GM19035 (cell line): Measurements from ENCODE around the gene NDUFV2.
"Not testable (repeated sequence)": the region's sequence is repeated elsewhere in the genome, so short reads cannot be mapped to it uniquely, and the experiment has no call there.

Source experiments
- ATAC-seq: cut with Tn5 transposase; IDR thresholded peaks from one replicate; pipeline ENCODE4 v1.9.1; 2021; ENCODE audit not compliant: unreplicated experiment

NDUFV2 gene

DNA sequence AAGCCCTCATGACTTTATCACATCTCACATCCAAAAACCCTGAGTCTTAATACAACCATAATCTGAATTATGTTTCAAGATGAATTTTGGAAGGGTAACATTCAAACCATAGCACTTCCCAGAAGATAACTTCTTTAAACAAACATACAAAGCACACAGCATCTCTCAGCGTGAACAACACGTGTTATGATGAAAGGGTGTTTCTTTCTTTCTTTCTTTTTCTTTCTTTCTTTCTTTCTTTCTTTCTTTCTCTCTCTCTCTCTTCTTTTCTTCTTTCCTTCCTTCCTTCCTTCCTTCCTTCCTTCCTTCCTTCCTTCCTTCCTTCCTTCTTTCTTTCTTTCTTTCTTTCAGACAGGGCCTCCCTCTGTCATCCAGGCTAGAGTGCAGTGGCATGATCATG, 13.8 kb upstream of the NDUFV2 start:
- not testable (repeated sequence) for ATAC-seq

GRCh38 chr18:9090578-9090977, 11.9 kb upstream of the NDUFV2 start:
- no peak for ATAC-seq

DNA sequence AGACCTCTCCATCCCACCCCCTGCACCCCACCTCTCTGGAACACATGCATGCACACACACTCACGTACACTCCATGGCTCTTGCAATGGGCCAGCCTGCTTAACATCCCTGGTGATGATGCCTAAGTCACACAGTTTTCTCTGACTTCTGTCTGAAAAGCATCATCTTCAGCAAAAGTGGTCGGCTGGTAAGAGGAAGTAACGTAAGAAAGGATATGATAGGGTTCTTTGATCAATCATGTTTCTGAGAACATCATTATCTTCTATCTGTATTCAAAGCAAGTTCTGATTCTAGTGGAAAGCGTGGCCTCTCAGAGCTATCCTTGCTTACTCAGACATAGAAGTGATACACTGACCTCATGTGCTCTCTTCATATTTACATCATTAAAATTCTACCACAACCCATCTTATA, 11.4 kb upstream of the NDUFV2 start:
- no peak for ATAC-seq

- no peak for ATAC-seq
These were observed 9.8 kb upstream of the NDUFV2 start for GRCh38 chr18:9092665-9093064.

DNA sequence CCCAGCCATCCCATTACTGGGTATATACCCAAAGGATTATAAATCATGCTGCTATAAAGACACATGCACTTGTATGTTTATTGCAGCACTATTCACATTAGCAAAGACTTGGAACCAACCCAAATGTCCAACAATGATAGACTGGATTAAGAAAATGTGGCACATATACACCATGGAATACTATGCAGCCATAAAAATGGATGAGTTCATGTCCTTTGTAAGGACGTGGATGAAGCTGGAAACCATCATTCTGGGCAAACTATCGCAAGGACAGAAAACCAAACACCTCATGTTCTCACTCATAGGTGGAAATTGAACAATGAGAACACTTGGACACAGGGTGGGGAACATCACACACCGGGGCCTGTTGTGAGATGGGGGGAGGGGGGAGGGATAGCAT, 9.4 kb upstream of the NDUFV2 start:
- not testable (repeated sequence) for ATAC-seq

DNA sequence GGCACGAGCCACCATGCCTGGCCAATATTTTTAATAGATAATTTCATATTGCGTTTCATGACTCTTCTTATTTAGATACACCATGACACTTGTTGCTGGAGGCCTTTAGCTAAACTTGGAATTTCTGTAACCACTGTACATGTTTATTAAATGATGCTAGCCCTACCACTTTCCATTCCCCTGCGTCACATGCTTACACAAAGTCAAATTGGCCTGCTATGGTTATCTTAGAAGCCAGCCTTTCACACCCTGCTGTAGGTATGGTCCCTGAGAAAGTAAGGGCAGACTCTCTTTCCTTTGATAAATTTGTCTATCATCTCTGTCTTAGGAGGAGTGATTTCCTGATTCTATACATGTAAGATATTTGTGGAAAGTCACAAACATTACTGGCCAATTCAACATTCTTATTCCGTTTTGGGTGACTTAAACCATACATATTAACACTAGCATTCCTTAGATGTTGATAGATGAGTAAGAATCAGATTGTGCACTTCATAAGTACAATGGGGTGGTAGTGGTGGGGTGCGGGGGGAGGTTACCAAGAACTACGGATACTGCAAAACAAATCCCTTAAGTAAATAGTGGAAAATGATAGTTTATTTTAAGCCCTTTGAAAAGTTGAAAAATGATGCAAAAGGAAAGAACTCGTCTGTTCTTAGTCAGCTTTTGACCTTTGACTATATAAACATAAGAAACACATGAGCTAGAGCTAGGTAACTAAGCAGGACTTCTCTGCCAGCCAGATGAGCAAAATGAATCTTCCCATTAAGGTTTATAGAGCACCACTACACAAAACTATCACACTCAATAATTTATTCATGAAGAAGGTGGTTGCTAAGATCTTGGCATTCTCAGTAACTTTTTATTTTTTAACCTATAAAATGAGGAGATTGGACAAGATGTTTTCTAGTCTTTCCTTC, 7.9 kb upstream of the NDUFV2 start:
- no peak for ATAC-seq

- peak; percentile 86 for ATAC-seq
These were observed 7.0 kb upstream of the NDUFV2 start for GRCh38 chr18:9095297-9096006.

DNA sequence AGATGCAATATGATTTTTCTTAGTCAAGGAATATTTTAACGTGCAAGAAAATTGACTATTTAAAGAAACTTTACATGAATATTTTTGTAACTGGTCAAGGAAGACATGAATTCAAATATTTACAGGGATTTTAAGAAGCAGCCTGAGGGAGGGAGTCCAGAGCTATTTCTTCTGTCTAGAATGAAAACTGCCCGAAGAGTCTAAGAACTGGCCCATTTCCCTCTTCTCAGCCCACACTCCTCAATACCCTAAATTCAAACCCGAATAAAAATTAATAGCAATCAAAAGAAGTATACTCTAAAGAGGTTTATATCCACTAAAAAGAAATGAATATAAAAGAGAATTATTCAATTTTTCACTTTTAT, 6.5 kb upstream of the NDUFV2 start:
- ATAC-seq, result no peak

DNA sequence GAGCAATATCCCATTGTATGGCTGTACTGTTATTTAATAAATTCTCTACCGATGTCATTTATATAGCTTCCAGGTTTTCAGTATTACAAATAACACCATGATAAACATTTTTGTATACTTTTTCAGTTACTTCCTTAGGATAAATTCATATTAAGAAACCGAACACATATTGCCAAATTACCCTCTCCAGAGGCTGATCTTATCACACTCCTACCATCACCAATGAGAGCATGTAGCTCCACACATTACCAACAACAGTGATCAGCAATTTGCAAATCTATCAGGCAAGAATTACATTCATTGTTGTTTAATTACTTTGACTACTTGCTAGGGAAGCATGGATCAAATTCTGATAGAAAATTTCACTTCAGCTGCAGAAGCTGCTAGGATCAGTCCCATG, 5.8 kb upstream of the NDUFV2 start:
- no peak for ATAC-seq

DNA sequence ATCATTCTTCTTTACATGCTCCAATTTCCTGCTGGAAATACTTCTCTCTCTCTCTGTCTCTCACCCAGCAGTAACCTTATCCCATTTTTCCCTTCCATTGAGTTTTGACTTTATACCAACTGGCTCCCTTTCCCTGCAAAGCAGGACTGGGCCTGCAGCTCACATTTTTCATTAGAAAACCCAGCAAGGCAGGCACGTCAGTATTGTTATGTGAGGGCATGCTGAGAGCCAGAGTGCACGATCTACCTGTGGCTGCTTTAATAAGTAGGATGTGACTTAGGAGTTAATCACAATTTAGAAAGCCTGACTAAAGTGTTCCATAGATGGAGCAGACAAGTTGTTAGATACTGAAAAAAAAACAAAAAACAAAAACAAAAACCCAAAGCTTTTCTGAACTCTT, 5.2 kb upstream of the NDUFV2 start:
- ATAC-seq, result no peak

- ATAC-seq, result no peak
These were observed 1.7 kb upstream of the NDUFV2 start for GRCh38 chr18:9100796-9101195.

DNA sequence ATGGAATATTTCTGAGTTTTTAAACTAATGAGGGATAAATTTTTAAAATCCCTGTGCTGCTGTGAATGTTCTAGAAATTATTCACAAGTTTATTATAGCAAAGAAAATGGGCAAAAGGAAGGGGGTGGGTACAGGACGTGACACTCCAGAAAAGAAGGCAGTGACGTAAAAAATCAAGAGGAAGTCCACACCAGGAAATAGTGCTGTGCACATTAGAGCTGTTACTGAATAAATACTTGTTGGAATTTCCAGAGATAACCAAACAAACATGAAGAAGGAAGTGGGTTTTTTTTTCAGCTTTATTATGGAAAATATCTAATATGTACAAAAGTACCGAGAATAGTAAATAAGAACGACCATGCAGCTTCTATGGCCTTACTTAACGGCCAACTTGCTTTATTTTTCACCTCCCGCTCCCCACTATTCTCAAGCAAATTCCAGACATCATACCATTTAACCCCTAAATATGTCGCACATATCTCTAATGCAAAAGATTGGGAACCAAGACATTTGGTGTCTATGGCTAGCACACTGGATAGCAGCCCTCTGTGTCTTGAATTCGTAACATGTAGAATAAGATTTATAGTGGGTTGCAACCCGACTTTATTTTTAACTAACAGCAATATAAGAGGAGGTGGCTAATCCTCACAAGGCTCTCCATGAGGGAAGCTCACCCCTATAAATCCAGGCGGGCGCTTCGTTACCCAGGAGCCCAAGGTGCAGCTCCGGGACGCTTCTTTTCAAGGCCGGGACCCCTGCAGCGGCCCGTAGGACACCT, 580 bp upstream of the NDUFV2 start:
- peak; percentile 10 for ATAC-seq

DNA sequence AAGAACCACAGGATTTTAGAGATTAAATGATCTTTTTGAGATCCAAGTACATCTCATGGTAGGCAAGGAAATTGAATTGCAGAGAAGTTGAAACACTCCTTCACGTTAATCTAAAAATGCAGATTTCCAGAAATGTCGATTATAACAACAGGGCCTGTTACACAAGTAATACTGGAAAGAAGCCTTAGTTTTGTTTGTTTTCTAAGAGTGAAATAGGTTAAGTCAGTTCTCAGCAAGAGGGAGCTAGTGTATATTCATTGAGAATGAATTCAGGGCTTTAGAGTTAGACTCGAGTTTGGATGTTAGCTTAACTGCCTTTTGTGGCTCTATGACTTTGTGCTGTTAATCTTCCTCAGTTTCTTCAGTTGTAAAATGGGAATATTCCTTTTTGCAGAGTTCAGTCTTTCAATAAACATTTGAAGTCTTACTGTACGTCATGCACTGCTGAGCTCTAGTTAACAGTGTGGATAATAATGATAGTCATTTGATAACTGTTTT, 926 bp downstream of the NDUFV2 start:
- ATAC-seq, result no peak

- ATAC-seq, result no peak
These were observed 1.9 kb downstream of the NDUFV2 start for GRCh38 chr18:9104244-9104901.

DNA sequence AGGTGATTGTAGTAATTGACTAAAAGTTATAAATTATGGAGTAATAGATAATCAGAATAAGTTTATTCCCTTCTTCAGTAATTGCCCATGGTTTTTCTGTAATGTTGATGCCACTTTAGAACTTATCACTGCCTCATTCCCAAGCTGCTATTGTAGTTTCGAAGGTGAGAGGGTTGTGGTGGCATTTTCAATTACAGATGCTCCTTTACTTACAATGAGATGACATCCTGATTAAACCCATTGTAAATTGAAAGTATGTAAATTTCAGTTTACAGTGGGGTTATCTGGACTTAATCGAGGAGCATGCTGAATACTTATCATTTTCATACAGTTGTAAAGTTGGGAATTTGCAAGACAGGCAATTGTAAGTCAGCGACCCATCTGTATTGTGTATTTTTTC, 2.9 kb downstream of the NDUFV2 start:
- ATAC-seq, result no peak

DNA sequence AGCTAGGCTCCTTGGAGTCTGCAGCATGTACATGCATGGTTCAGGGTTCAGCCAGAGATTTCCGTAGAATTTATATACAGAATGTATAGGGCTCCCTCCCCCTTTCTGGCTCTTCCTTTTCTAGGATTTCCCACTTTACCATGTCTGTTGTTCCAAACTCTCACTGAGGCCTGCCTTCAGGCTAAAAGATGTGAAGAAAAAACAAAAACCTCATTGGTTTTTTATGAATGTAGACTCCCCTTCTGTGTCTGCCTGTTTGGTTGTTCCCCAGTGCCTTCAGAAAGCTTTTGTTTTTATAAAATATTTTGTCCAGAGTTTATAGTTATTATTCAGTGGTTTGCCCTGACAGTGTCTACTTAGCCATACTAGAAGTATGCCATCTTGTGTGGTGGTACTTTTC, 3.6 kb downstream of the NDUFV2 start:
- ATAC-seq, result no peak

GRCh38 chr18:9106800-9107584, 4.5 kb downstream of the NDUFV2 start:
- no peak for ATAC-seq

GRCh38 chr18:9108911-9109310, 6.4 kb downstream of the NDUFV2 start:
- no peak for ATAC-seq

DNA sequence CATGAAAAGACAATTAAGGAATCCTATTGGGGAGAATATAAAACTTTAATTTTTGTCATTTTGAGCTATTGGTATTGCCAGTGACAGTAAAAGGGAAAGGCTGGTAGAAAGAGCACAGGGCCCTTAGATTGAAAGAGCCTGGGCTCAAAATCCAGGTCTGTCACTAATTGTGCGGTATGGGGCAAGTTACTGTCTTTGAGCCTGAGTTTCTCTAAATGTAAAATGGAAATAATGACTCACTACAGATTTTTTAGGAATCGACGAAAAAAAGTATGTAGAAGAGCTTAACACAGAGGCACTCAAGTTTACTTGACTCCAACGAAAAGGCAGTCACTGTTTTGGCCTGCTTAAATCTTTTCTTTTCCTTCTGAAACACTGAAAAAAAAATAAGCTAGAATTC, 7.0 kb downstream of the NDUFV2 start:
- ATAC-seq, result no peak

DNA sequence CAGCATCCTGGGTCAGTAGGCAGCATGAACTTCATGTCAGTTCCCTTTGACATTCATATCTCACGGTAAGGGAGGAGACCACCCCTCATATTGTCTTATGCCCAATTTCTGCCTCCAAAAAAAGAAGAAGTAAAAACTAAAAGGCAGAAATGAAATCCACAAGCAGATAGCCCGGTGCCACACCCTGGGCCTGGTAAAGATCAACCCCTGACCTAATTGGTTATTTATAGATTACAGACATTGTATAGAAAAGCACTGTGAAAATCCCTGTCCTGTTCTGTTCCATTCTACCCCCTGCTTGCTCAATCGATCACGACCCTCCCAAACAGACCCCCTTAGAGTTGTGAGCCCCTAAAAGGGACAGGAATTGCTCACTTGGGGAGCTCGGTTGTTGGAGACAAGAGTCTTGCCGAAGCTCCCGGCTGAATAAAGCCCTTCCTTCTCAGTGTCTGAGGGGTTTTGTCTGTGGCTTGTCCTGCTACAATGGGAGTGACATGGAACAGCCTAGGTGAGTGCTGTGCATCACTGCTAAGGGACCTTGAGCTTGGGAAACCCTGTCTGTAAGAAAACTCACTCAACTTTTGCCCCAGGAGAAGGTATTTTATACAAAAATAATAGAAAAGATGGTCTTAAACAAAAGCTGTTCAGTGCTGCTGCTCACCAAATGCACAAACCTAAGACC, 11.1 kb downstream of the NDUFV2 start:
- no peak for ATAC-seq
